ENCODE data around the gene ARNT2.

Gene ARNT2

DNA sequence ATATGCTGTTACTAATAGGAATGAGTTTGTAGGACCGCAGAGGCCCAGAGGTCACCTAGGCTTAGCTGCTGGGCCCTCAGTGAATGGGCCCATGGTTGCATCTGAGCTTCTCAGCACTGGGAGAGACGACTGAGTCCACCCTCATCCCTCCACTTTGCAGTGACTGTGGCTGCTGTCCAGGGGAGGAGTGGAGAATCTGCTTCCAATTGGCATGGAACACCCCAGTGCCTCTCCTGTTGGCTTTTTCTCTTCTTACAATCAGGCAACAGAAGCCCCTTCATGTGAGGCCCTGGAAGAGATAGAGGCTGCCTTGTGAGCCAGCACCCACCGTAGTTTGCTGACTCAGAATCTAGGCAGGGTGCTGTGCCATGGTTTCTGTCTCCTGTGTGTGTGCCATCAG lies 55.6 kb downstream of the ARNT2 start:
- no peaks in the 10 kb centered on the region for H3K9me3 ChIP-seq
- no peak overlapping the region for H3K4me3 ChIP-seq (ENCODE audit: low read depth, low read length)
- H3K27me3 ChIP-seq = no peaks in the 10 kb centered on the region
- no peak for DNase-seq
- no peaks in the 10 kb centered on the region for H3K36me3 ChIP-seq
- no peak for TF ChIP-seq CTCF (IDR thresholded peaks at IDR 0.05; ENCODE audit: low read depth, low read length)
- no peaks in the 10 kb centered on the region for H3K4me1 ChIP-seq

DNA sequence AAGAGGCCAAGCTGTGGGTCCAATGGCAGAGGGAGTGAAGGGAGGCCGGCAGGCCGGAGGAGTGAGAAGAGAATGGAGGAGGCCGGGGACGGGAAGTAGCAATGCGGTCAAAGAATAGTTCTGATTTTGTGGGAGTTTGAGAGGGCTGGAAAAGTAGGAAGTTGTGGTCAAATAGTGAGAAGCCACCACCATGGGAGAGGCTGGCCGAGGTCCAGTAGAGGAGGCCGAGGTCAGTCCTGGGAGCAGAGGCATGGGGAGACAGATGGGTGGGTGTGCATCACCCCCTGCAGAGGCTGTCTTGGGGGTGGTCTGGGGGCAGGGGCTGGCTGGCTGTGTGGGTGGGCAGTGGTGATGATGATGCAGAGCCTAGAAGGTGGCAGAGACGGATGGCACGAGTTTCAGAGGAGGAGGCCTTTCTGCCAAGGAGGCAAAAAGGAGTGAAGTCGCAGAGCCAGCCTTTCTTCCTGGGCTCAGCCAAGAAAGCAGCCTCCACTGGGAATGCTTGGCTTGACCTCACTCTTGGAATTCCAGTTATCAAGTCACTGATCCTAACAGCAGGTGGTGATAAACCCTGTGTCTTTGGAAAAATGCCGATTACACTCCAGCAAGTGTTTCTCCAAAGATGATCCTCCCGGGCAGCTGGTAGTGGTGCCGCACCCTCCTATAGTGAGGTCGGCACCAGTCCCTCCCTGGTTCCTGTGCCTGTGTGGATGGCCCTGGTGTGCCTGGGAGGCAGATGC lies 57.3 kb downstream of the ARNT2 start:
- no peak for DNase-seq
- no peaks in the 10 kb centered on the region for H3K4me1 ChIP-seq
- H3K36me3 ChIP-seq = no peaks in the 10 kb centered on the region
- H3K4me3 ChIP-seq (ENCODE audit: low read depth, low read length) = no peak overlapping the region
- H3K27me3 ChIP-seq = no peaks in the 10 kb centered on the region
- no peaks in the 10 kb centered on the region for H3K9me3 ChIP-seq
- no peak for TF ChIP-seq CTCF (IDR thresholded peaks at IDR 0.05; ENCODE audit: low read depth, low read length)

GRCh38 chr15:80462111-80462510 lies 57.9 kb downstream of the ARNT2 start:
- H3K27me3 ChIP-seq = no peaks in the 10 kb centered on the region
- no peaks in the 10 kb centered on the region for H3K9me3 ChIP-seq
- no peaks in the 10 kb centered on the region for H3K4me1 ChIP-seq
- H3K4me3 ChIP-seq (ENCODE audit: low read depth, low read length) = no peak overlapping the region
- H3K36me3 ChIP-seq = no peaks in the 10 kb centered on the region
- no peak for TF ChIP-seq CTCF (IDR thresholded peaks at IDR 0.05; ENCODE audit: low read depth, low read length)
- no peak for DNase-seq

DNA sequence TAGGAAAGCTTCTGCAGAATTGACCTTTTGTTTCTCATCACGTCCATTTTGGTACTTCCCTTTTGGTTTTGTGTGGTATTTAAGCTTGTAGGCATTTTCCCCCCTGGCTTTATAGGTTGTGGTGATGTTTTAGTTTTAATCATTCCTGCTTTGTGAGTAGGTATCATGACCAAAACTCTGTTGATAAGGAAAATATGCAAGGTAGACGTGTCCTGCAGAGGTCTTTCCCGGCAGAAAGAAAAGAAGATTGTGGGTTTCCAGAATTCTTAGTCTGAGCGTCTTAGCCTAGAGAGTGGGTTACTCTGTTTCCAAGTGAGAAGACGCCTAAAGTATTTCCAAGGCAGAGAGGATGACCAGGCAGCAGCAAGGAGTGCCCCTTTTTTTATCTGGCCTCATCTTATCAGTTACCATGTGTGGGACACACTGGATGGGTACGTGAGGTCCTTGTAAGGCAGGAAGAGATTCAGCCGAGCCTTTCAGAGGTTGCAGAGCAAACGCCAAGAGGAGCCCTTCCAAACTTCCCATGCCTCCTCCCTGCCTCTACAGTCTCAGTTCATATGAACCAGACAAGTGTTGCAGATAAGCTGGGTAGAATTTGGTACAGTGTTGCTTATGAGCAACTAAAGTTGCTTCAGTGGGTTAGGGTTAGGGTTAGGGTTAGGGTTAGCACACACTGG lies 58.8 kb downstream of the ARNT2 start:
- H3K4me1 ChIP-seq = no peaks in the 10 kb centered on the region
- H3K9me3 ChIP-seq = no peaks in the 10 kb centered on the region
- TF ChIP-seq CTCF (IDR thresholded peaks at IDR 0.05; ENCODE audit: low read depth, low read length) = no peak
- H3K4me3 ChIP-seq (ENCODE audit: low read depth, low read length) = no peak overlapping the region
- no peaks in the 10 kb centered on the region for H3K36me3 ChIP-seq
- DNase-seq = no peak
- no peaks in the 10 kb centered on the region for H3K27me3 ChIP-seq

DNA sequence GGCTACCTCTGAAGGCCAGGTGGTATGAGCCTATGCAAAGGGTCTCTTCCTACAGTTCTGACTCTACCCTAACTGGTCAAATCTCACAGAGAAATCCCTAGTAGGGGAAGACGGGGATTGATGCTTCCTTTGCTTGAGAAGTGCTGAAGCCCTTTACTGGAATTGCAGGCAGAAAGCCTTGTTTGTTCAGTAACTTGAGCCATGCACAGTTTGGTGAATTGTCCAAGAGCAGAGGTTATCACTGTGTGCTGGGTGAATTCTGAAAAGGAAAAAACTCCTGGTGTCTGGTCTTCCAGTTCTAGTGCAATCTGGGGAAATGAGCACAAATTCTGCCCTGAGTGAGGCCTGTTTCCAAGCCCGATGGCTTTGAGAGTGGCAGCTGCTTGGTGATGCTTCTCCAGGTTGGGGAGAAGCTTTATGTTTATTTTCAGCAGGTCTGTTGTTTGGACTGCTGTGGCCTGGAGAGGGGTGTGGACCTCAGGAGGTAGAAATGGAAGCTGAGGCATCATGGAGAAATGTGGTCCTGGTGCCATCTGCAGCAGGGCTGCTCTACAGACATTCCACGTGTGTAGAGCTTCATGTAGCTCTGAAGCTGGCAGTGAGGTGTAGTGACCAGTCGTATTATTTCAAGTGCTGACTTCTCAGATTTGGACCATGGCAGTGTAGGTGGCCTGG lies 60.9 kb downstream of the ARNT2 start:
- DNase-seq = no peak
- Histone ChIP-seq H3K27me3 (no peaks in the 10 kb centered on the region), H3K36me3 (no peaks in the 10 kb centered on the region), H3K4me1 (no peaks in the 10 kb centered on the region), H3K4me3 (ENCODE audit: low read depth, low read length) (no peak overlapping the region), H3K9me3 (no peaks in the 10 kb centered on the region)
- no peak for TF ChIP-seq CTCF (IDR thresholded peaks at IDR 0.05; ENCODE audit: low read depth, low read length)

DNA sequence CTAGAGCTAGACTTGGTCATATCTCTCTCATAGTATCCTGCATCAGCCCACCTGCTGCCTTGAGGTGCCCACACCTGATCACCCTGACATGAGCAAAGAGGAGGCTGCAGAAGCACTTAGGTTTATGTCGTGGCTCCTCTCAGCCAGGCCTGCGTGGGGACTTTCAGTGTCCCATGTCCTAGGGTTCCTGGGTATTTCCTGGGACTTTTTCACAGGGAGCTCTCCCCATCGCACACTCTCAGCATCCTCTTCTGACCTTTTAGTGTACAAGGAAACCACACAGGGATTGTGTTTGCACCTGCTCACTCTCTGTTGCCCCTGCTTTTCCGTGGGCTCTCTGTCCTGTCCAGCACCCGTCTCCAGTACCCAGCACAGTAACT lies 61.4 kb downstream of the ARNT2 start:
- Histone ChIP-seq H3K36me3 (no peaks in the 10 kb centered on the region), H3K9me3 (no peaks in the 10 kb centered on the region), H3K27me3 (no peaks in the 10 kb centered on the region), H3K4me3 (ENCODE audit: low read depth, low read length) (no peak overlapping the region), H3K4me1 (no peaks in the 10 kb centered on the region)
- TF ChIP-seq CTCF (IDR thresholded peaks at IDR 0.05; ENCODE audit: low read depth, low read length) = no peak
- DNase-seq = no peak
